Skeletal muscle cell (primary cell): ENCODE measurements around the gene CDYL2.
A peak's percentile ranks its signal among the peaks of the same experiment; 100 is the strongest.

ENCODE experiments used
- DNase-seq: peaks from one replicate; pipeline ENCODE4 v3.0.0-alpha.2; 2010; ENCODE audit warnings: low read depth
- H3K4me3 ChIP-seq: 2 replicates; pipeline ENCODE4 v1.5.1; 2011; ENCODE audit warnings: low read depth, mild to moderate bottlenecking, control low read depth, low read length, moderate library complexity

The CDYL2 gene

GRCh38 chr16:80611930-80612327, 192.5 kb downstream of the CDYL2 start:
- H3K4me3 ChIP-seq = no peak overlapping the region
- DNase-seq = no peak

GRCh38 chr16:80611171-80611929, 193.0 kb downstream of the CDYL2 start:
- no peak for DNase-seq
- no peak overlapping the region for H3K4me3 ChIP-seq

GRCh38 chr16:80610481-80611156, 193.8 kb downstream of the CDYL2 start:
- no peak overlapping the region for H3K4me3 ChIP-seq
- no peak for DNase-seq

GRCh38 chr16:80608946-80609345, 195.5 kb downstream of the CDYL2 start:
- no peak for DNase-seq
- no peak overlapping the region for H3K4me3 ChIP-seq

- no peak overlapping the region for H3K4me3 ChIP-seq
- DNase-seq = no peak
These were observed 197.2 kb downstream of the CDYL2 start for GRCh38 chr16:80607204-80607603.

- no peak overlapping the region for H3K4me3 ChIP-seq
These were observed 198.1 kb downstream of the CDYL2 start for GRCh38 chr16:80606221-80606766.

GRCh38 chr16:80604600-80605355, 199.6 kb downstream of the CDYL2 start:
- DNase-seq = no peak
- H3K4me3 ChIP-seq = no peak overlapping the region

More at GRCh38 chr16:80606221-80606766, 198.1 kb downstream of the CDYL2 start:
- no peak for DNase-seq

- DNase-seq = no peak
These were observed 201.5 kb downstream of the CDYL2 start for GRCh38 chr16:80602894-80603293.

GRCh38 chr16:80601182-80601581, 203.2 kb downstream of the CDYL2 start:
- DNase-seq = no peak
- no peak overlapping the region for H3K4me3 ChIP-seq

More at GRCh38 chr16:80602894-80603293, 201.5 kb downstream of the CDYL2 start:
- H3K4me3 ChIP-seq = no peak overlapping the region

- DNase-seq = peak; percentile 52
- no peak overlapping the region for H3K4me3 ChIP-seq
These were observed 204.9 kb downstream of the CDYL2 start for GRCh38 chr16:80599466-80599865.

- DNase-seq = no peak
- H3K4me3 ChIP-seq = no peak overlapping the region
These were observed 207.7 kb downstream of the CDYL2 start for GRCh38 chr16:80596507-80597207.

- DNase-seq = no peak
These were observed 209.6 kb downstream of the CDYL2 start for GRCh38 chr16:80594756-80595155.

GRCh38 chr16:80592273-80592672, 212.1 kb downstream of the CDYL2 start:
- no peak for DNase-seq
- no peak overlapping the region for H3K4me3 ChIP-seq

More at GRCh38 chr16:80594756-80595155, 209.6 kb downstream of the CDYL2 start:
- H3K4me3 ChIP-seq = no peak overlapping the region

- DNase-seq = no peak
- no peak overlapping the region for H3K4me3 ChIP-seq
These were observed 213.1 kb downstream of the CDYL2 start for GRCh38 chr16:80591071-80591915.

- H3K4me3 ChIP-seq = no peak overlapping the region
- no peak for DNase-seq
These were observed 217.3 kb downstream of the CDYL2 start for GRCh38 chr16:80587071-80587470.

- no peak overlapping the region for H3K4me3 ChIP-seq
- no peak for DNase-seq
These were observed 217.9 kb downstream of the CDYL2 start for GRCh38 chr16:80586476-80586875.

- no peak overlapping the region for H3K4me3 ChIP-seq
- DNase-seq = no peak
These were observed 218.6 kb downstream of the CDYL2 start for GRCh38 chr16:80585764-80586163.

GRCh38 chr16:80583466-80583865, 220.9 kb downstream of the CDYL2 start:
- peak; percentile 62 for DNase-seq
- no peak overlapping the region for H3K4me3 ChIP-seq
